ENCODE results near the gene BTBD6.

DNA sequence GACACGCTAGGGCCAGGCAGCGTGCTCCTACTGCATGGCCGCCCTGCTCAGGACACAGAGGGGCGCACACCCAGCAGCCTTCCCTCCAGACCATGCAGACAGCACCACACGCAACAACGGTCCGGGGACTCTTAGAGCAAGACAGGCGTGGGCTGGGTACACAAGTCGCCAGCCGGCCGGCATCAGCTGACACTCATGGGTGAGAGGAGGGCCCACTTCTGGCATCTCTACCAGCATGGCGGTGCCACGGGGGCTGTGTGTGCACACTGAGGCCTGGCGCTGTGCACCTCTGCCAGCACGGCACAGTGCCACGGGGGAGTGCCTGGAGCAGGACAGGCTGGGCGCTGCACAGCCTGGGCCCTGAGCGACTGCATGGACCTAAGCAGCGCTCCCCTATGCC lies 6.7 kb upstream of the BTBD6 start:
- no peak for TF ChIP-seq POLR2A (IDR thresholded peaks at IDR 0.05; ENCODE audit: control extremely low read depth in 1 of 2, low read depth in 2 of 2, low read length in 2 of 2)
- TF ChIP-seq JUND (IDR thresholded peaks at IDR 0.05; ENCODE audit: low read length) = no peak
- TF ChIP-seq CHD1 (IDR thresholded peaks at IDR 0.05; ENCODE audit: low read depth, low read length) = no peak
- no peak for TF ChIP-seq EP300 (IDR thresholded peaks at IDR 0.05; ENCODE audit: borderline replicate concordance in 1 of 2, low read depth in 2 of 2, low read length in 2 of 2)
- TF ChIP-seq, protein P1, sequence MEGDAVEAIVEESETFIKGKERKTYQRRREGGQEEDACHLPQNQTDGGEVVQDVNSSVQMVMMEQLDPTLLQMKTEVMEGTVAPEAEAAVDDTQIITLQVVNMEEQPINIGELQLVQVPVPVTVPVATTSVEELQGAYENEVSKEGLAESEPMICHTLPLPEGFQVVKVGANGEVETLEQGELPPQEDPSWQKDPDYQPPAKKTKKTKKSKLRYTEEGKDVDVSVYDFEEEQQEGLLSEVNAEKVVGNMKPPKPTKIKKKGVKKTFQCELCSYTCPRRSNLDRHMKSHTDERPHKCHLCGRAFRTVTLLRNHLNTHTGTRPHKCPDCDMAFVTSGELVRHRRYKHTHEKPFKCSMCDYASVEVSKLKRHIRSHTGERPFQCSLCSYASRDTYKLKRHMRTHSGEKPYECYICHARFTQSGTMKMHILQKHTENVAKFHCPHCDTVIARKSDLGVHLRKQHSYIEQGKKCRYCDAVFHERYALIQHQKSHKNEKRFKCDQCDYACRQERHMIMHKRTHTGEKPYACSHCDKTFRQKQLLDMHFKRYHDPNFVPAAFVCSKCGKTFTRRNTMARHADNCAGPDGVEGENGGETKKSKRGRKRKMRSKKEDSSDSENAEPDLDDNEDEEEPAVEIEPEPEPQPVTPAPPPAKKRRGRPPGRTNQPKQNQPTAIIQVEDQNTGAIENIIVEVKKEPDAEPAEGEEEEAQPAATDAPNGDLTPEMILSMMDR (IDR thresholded peaks at IDR 0.05; ENCODE audit: control extremely low read depth in 1 of 3, insufficient read depth in 1 of 3, low read depth in 1 of 3, low read length in 3 of 3) = no peak
- TF ChIP-seq USF2 (IDR thresholded peaks at IDR 0.05; ENCODE audit: low read length) = no peak
- no peak for TF ChIP-seq ZNF274 (IDR thresholded peaks at IDR 0.05; ENCODE audit: borderline replicate concordance, extremely low read depth, low read length)
- no peak for TF ChIP-seq KDM1A (IDR thresholded peaks at IDR 0.05; ENCODE audit: borderline replicate concordance, low read length)
- no peak for TF ChIP-seq BRCA1 (IDR thresholded peaks at IDR 0.05; ENCODE audit: low read depth, low read length)
- no peak for TF ChIP-seq SUZ12 (IDR thresholded peaks at IDR 0.05; ENCODE audit: low read length)
- no peak for TF ChIP-seq NANOG (IDR thresholded peaks at IDR 0.05; ENCODE audit: insufficient read depth, low read depth, low read length, poor library complexity, severe bottlenecking)
- TF ChIP-seq TAF7 (optimal IDR thresholded peaks at IDR 0.05; ENCODE audit: borderline replicate concordance, low read depth, low read length) = no peak

Data from H1 (cell line).